HEK293T (cell line): ENCODE data around the gene AGPAT3.

Source experiments
- ARNT ChIP-seq: fragments of 450-650 bp; IDR thresholded peaks from 2 replicates; pipeline ENCODE4 v1.6.1; 2017; ENCODE audit warnings: mild to moderate bottlenecking
- BHLHE40 ChIP-seq: fragments of 450-650 bp; IDR thresholded peaks from 2 replicates; pipeline ENCODE4 v1.6.1; 2016; ENCODE audit warnings: mild to moderate bottlenecking, moderate library complexity, borderline replicate concordance
- CTBP1 ChIP-seq: fragments of 450-650 bp; IDR thresholded peaks from 2 replicates; pipeline ENCODE4 v1.6.1; 2016; ENCODE audit warnings: borderline replicate concordance
- ELF4 ChIP-seq: fragments of 450-650 bp; IDR thresholded peaks from 2 replicates; pipeline ENCODE4 v1.6.1; 2017; ENCODE audit warnings: antibody characterized with exemption
- FOXA1 ChIP-seq: fragments of 450-650 bp; IDR thresholded peaks from 2 replicates; pipeline ENCODE4 v1.6.1; 2016; ENCODE audit warnings: mild to moderate bottlenecking
- FOXM1 ChIP-seq: fragments of 450-650 bp; IDR thresholded peaks from 2 replicates; pipeline ENCODE4 v1.6.1; 2017; ENCODE audit warnings: mild to moderate bottlenecking, borderline replicate concordance
- L3MBTL2 ChIP-seq: fragments of 450-650 bp; conservative IDR thresholded peaks from 2 replicates; pipeline ENCODE4 v1.6.1; 2016; ENCODE audit warnings: mild to moderate bottlenecking
- LEF1 ChIP-seq: fragments of 450-650 bp; IDR thresholded peaks from 2 replicates; pipeline ENCODE4 v1.6.1; 2017; ENCODE audit warnings: mild to moderate bottlenecking, borderline replicate concordance
- NFRKB ChIP-seq: fragments of 450-650 bp; IDR thresholded peaks from 2 replicates; pipeline ENCODE4 v1.6.1; 2016; ENCODE audit warnings: mild to moderate bottlenecking, moderate library complexity
- PKNOX1 ChIP-seq: fragments of 450-650 bp; IDR thresholded peaks from 2 replicates; pipeline ENCODE4 v1.6.1; 2016
- SP1 ChIP-seq: fragments of 450-650 bp; IDR thresholded peaks from 2 replicates; pipeline ENCODE4 v1.6.1; 2017
- SUZ12 ChIP-seq: fragments of 450-650 bp; IDR thresholded peaks from 2 replicates; pipeline ENCODE4 v1.6.1; 2016; ENCODE audit warnings: mild to moderate bottlenecking
- TARDBP ChIP-seq: fragments of 450-650 bp; IDR thresholded peaks from 2 replicates; pipeline ENCODE4 v1.6.1; 2016
- ZNF384 ChIP-seq: fragments of 450-650 bp; IDR thresholded peaks from 2 replicates; pipeline ENCODE4 v1.6.1; 2016

- TF ChIP-seq FOXM1, result no peak
- peak; percentile 12; the same call in 1 of the 2 replicates for TF ChIP-seq L3MBTL2
- no peak for TF ChIP-seq BHLHE40
- TF ChIP-seq SUZ12, result no peak
- TF ChIP-seq SP1, result no peak
- no peak for TF ChIP-seq PKNOX1
- no peak for TF ChIP-seq LEF1
- no peak for TF ChIP-seq CTBP1
- TF ChIP-seq ARNT, result no peak
- no peak for TF ChIP-seq ZNF384
- TF ChIP-seq NFRKB, result no peak
- TF ChIP-seq ELF4, result no peak
- no peak for TF ChIP-seq TARDBP
- no peak for TF ChIP-seq FOXA1
These were observed 38.9 kb upstream of the AGPAT3 start for GRCh38 chr21:43825936-43826622.
